ENCODE results near the gene MYO18A.

Gene MYO18A

GRCh38 chr17:29085223-29085622 is 95.0 kb downstream of the MYO18A start:
- CTCF ChIA-PET, result interaction anchor here (0.8 to 1.2 kb wide), 4 partner anchors 32 to 121 kb away, joined by 3 to 5 read pairs (median 4); no protein-coding TSS in a partner anchor
- POLR2A ChIA-PET, result no interaction called here

GRCh38 chr17:29084541-29085146 is 95.6 kb downstream of the MYO18A start:
- Histone ChIP-seq H3K4me1 (ENCODE audit: control insufficient read depth, insufficient read depth, low read length) (peaks cover 10% of the 10 kb centered on the region), H3K4me3 (ENCODE audit: low read depth, low read length) (no peak overlapping the region), H3K27ac (ENCODE audit: extremely low read depth, low read depth, low read length) (0 out of 2 replicates have a peak overlapping the region, but pooled peaks have one; percentile 11), H3K9me3 (ENCODE audit: control insufficient read depth, insufficient read depth, low read depth, low read length) (no peaks in the 10 kb centered on the region), H3K36me3 (ENCODE audit: control insufficient read depth in 2 of 2, insufficient read depth in 1 of 2, low read length in 2 of 2) (peaks cover 0 to 64% of the 10 kb centered on the region in 2 experiments; a peak in 1 of 3 replicates)
- ChIA-PET POLR2A (interaction anchor here (1.2 kb wide), 1 partner anchor 359 kb away, joined by 3 read pairs; no protein-coding TSS in a partner anchor), CTCF (interaction anchor here (0.8 to 1.2 kb wide), 3 partner anchors 33 to 120 kb away, joined by 4 to 5 read pairs (median 4); no protein-coding TSS in a partner anchor)
- TF ChIP-seq ZNF704 (tag by site-specific recombination; IDR thresholded peaks at IDR 0.05) (no peak), ZSCAN23 (tag by site-specific recombination; IDR thresholded peaks at IDR 0.05) (no peak), ZNF10 (tag by site-specific recombination; IDR thresholded peaks at IDR 0.05) (no peak), ZBTB26 (tag by site-specific recombination; optimal IDR thresholded peaks at IDR 0.05) (no peak), ZNF670 (tag by site-specific recombination; IDR thresholded peaks at IDR 0.05; ENCODE audit: low read depth) (no peak), ZFP37 (tag by site-specific recombination; IDR thresholded peaks at IDR 0.05) (no peak), ZBTB10 (tag by site-specific recombination; IDR thresholded peaks at IDR 0.05) (no peak), ZNF623 (tag by site-specific recombination; IDR thresholded peaks at IDR 0.05) (no peak), WT1 (tag by site-specific recombination; IDR thresholded peaks at IDR 0.05) (peak; percentile 61; the same call in 1 of the 2 replicates), ZBTB48 (tag by site-specific recombination; IDR thresholded peaks at IDR 0.05) (no peak), ZNF544 (tag by site-specific recombination; IDR thresholded peaks at IDR 0.05) (no peak), ZNF548 (tag by site-specific recombination; IDR thresholded peaks at IDR 0.05) (no peak), ZNF398 (tag by site-specific recombination; IDR thresholded peaks at IDR 0.05) (peak; percentile 52), ZNF626 (tag by site-specific recombination; IDR thresholded peaks at IDR 0.05) (no peak), KLF16 (tag by site-specific recombination; IDR thresholded peaks at IDR 0.05) (no peak), ZNF169 (tag by site-specific recombination; IDR thresholded peaks at IDR 0.05) (no peak), ZNF664 (tag by site-specific recombination; IDR thresholded peaks at IDR 0.05) (no peak), PRDM1 (tag by site-specific recombination; IDR thresholded peaks at IDR 0.05) (no peak), ZNF280C (tag by site-specific recombination; IDR thresholded peaks at IDR 0.05) (no peak), ZNF514 (tag by site-specific recombination; IDR thresholded peaks at IDR 0.05) (no peak)

More at GRCh38 chr17:29085223-29085622, 95.0 kb downstream of the MYO18A start:
- TF ChIP-seq ZNF221 (tag by site-specific recombination; IDR thresholded peaks at IDR 0.05; ENCODE audit: borderline replicate concordance) (no peak), GLIS1 (tag by site-specific recombination; IDR thresholded peaks at IDR 0.05) (peak; percentile 68)
- H3K4me3 ChIP-seq (ENCODE audit: low read depth, low read length), result no peak overlapping the region
- no peaks in the 10 kb centered on the region for H3K9me3 ChIP-seq (ENCODE audit: control insufficient read depth, insufficient read depth, low read depth, low read length)
- peaks cover 10% of the 10 kb centered on the region for H3K4me1 ChIP-seq (ENCODE audit: control insufficient read depth, insufficient read depth, low read length)
- H3K27ac ChIP-seq (ENCODE audit: extremely low read depth, low read depth, low read length), result 0 out of 2 replicates have a peak overlapping the region, but pooled peaks have one; percentile 11
- H3K36me3 ChIP-seq (ENCODE audit: control insufficient read depth in 2 of 2, insufficient read depth in 1 of 2, low read length in 2 of 2), result peaks cover 0 to 64% of the 10 kb centered on the region in 2 experiments; a peak in 1 of 3 replicates

Measured in HEK293 (cell line).